Cerebellar cortex (tissue), 1 donor: ENCODE measurements around the gene PLCL1.

Experiments used
- DNase-seq: peaks from one replicate; pipeline ENCODE4 v3.0.0-alpha.2; 2015; ENCODE audit warnings: low spot score

The PLCL1 gene

DNA sequence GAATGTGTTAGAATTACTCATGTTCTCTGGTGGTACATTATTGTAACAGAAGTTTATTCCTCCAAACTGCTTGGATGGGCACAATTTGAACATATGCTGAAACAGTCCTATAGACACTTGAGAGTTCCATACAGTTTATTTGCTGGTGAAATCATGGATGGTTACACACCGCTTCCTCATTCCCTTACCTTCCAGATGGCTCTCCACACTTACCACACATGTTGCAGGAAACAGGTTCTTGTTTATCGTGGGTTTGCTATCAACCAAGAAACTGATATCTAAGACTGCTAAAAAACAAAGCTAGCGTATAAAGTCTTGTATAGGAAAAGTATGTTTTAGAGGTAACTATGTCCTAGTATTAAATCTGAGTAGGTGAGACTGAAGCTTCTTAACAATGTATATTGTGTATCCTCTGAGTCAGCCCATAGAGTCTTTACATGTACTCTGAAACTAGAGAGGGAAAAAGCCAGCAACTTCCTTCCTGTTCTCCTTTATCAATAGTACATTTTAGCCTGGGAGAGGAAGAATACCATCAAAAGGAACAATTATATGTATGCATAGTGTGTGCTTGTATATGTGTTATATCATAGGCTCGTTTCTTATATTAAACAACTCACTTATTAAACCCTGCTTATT is 313.1 kb downstream of the PLCL1 start:
- DNase-seq = no peak

GRCh38 chr2:198127627-198128026 is 323.2 kb downstream of the PLCL1 start:
- DNase-seq = peak; percentile 54

DNA sequence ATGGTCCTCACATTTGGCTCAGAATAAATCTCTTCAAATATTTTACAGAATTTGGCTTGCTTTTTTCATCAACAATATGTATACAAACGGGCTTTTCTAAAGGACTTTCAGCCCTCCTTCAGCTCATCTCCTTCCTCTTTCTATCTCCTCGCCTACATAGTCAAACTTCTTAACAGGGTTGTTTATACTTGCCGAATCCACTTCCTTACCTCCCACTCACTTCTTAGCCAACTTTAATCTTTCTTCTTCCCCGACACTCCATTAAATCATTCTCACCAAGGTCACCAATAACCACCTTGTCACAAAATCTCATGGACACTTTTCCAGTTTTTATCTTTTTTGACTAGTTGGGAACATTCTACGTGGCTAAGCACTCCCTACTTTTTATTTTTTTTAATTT is 325.2 kb downstream of the PLCL1 start:
- no peak for DNase-seq

DNA sequence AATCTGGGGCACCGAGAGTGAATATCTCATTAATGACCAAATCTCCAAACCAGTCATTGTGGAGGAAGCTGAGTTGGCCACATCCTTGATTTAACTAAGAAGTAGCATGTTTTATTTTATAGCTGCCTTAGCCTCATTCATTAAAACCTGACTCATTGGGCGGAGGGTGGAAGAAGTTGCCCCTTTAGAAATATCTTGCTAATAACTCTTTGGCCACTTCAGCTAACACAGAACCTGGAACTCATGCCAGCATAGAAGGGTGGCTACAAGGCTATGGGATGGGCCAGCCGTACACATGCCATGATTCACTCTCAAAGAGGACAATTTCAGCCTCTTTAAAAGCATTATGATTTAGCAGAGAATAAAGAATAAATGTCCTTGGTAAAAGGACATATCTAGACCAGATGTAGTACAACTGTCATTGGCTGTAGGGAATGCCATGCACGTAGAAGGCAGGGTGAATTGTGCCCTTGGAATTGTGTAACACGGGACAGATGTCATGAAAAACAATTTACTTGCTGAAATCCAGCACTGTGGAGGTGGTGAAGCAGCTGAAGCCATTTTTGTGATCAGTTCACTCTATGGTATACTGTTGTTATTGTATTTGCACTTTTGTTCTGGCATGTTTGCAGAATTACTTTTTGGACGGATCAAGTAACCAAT is 330.0 kb downstream of the PLCL1 start:
- no peak for DNase-seq

DNA sequence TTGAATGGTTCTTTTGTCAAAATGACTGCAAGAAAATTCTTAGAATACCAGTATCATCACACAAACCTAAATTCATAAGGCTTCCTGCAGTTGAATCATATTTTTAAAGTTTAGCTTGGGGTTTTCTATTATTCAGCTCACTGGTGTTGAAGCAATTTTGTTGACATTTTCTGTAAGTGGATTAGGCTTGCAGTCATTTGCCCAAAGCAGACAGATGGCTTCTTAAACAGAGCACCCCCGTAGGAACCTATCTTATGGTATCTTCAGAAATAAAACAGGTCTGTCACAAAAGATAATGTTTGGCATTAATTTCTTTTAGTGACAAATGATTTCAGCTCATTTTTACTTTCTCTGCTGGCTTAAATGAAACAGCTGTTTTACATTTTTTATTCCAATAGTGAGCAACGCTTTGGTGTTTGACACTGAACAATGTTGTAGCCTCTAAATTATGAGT is 331.1 kb downstream of the PLCL1 start:
- DNase-seq = peak; percentile 17

DNA sequence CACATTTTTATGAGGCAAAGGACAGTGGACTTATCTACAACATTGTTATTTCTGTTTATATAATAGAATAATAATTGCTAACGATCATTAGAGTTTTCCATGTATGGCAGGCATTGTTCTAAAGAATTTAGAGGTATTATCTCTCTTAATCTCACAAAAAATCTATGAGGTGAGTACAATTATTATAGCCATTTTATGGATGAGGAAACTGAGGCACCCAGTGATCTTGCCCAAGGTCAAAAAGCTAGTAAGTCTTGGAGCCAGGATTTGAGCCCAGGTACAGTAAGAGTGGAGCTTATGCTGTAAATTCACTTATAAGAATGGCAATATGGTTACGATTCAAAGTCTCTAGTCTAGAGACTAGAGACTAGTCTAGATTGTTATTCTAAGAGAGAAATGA is 331.7 kb downstream of the PLCL1 start:
- no peak for DNase-seq

GRCh38 chr2:198137733-198138132 is 333.3 kb downstream of the PLCL1 start:
- no peak for DNase-seq

GRCh38 chr2:198141726-198142125 is 337.3 kb downstream of the PLCL1 start:
- DNase-seq = no peak

- no peak for DNase-seq
Measured at GRCh38 chr2:198143156-198143555, 338.8 kb downstream of the PLCL1 start.

DNA sequence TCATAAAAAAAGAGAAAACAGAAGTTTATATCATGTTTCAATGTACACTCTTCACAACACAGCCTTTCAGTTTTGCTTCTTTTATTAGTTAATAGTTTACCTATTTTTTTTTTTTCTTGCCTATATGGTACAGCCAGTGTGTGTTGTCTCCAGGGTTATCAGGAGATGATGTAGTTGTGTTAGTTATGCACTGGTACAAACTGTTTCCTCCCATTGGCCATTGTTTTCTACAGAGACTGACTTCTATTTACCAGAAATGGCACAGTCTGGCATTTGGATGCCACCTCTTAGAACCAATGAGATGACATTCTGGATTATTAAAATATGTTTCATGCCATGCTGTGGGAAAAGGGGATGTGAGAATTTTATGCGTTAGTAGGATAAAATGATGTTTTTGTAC is 339.4 kb downstream of the PLCL1 start:
- DNase-seq = no peak

- DNase-seq = no peak
Measured at GRCh38 chr2:198144660-198145059, 340.3 kb downstream of the PLCL1 start.

DNA sequence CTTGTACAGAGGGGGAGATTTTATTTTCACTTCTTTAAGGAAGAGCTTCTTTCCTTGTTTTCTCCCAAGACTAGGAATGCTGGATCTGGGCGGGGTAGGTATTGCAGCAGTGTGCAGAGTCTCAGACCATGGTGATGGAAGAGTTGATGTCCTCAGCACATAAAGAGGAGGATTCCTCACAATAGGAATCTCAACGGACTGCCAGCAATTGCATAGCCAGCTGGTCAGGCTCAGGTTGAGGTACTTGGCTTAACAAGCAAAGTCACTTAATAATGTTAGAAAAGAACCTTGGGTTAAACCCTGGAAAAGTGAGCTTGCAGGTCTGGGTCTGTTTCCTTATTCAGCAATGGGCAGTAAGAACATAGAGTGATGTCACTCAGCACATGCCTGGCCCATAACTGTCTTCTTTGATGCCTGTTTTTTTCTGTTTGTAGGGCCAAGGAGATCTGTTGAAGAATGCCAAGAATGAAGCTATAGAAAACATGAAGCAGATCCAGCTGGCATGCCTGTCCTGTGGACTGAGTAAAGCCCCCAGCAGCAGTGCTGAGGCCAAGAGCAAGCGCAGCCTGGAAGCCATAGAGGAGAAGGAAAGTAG is 342.1 kb downstream of the PLCL1 start:
- DNase-seq = peak; percentile 6

GRCh38 chr2:198157314-198157713 is 352.9 kb downstream of the PLCL1 start:
- DNase-seq = no peak

- DNase-seq = no peak
Measured at GRCh38 chr2:198161151-198161550, 356.8 kb downstream of the PLCL1 start.

DNA sequence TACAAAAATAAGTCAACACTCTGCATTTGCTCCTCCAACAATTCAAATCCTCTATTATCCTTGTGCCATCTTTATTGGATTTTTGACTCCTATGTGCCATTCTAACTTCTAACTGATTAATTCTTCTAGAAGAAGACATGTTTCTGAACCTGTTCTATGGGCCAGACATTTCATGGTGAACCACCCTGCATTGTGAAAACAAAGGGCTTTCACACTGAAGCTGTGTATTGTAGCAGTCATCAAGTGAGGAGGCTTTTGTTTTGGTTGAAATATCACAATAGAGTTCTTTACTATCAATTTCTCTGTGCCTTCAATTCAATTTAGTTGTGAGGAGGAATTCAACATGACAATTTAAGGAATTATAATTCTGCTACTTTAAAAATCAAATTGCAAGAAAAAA is 357.9 kb downstream of the PLCL1 start:
- DNase-seq = no peak

DNA sequence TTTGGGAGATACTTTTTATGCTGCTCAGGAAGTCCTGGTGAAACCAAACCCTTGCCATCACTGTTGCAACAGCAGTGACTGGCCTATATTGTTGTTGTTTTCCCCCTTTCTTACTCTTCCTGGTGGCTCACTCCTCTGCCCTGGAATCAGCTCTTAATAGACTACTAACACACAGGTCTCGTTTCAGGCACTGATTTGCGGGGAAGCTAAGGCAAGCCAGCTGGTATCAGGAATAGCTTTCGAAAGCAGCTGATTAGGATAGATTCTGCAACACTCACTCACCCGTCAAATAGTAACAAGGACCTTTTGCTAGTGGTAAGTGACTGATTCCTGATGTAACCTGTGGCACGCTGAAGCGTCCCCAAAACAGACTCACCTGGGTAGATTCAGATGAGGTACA is 360.4 kb downstream of the PLCL1 start:
- DNase-seq = no peak

GRCh38 chr2:198165289-198165688 is 360.9 kb downstream of the PLCL1 start:
- DNase-seq = no peak

DNA sequence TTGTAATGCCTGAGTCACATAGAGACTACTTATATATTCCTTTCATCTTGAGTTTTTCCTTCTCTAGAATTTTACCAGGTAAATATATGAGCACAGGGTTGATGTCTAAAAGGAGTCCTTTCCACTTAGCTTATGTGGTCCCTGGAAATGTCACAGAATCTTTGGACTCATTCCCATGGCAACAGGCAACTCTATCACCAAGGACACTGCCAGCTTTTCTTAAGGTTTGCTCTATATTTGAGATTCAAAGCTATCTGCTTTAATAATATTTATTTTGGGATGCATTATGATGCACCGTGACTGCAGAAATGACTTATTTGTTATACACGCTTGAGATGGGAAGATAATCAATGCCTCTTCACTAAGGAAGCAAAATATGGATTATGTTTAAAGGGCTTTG is 363.0 kb downstream of the PLCL1 start:
- no peak for DNase-seq

DNA sequence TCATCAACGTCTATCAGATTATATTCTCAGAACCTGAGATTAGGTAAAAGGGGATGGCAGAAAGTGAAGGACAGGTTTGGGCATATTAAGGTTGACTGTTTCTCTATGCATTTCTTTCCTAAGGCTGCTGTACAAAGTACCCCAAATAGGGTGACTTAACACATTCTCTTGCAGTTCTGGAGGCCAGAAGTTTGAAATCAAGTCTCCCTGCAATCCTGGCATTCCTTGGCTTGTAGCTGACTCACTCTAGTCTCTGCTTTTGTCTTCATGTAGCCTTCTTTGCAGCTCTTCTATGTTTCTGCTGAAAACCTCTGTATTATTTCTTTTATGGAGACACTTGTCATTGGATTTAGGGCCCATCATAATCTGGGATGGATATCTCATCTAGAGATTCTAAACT is 364.3 kb downstream of the PLCL1 start:
- no peak for DNase-seq

DNA sequence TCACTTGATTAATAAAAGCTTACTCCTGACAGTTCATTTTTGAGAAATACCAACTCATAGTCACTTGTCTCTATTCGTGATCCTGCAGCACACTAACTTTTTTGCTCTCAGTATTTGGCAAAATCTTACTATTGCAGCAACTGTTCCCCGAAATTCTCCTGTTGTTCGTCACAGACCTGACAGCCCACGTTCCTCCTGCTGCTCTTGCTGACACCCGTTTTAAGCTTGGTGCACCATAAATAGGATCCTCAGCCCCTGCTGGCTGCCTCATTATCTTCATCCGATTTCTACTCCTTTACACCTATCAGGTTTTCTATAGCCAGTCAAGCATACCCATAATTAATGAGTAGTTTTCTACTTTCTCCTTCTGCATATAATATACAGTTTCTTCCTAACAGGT is 368.8 kb downstream of the PLCL1 start:
- no peak for DNase-seq

- no peak for DNase-seq
Measured at GRCh38 chr2:198173864-198174263, 369.5 kb downstream of the PLCL1 start.

GRCh38 chr2:198175271-198175670 is 370.9 kb downstream of the PLCL1 start:
- DNase-seq = no peak

DNA sequence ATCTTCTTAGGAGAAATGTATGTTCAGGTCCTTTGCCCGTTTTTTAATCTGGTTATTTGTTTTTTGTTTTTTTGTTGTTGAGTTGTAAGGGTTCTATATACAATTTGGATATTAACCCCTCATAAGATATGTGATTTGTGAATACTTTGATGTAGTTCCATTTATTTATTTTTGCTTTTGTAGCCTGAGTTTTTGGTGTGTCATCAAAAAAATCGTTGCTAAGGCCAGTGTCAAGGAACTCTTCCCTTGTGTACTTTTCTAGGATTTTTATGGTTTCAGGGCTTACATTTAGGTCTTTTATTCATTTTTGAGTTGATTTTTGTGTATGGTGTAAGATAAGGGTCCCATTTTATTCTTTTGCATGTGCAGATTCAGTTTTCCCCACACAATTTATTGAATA is 372.6 kb downstream of the PLCL1 start:
- no peak for DNase-seq

DNA sequence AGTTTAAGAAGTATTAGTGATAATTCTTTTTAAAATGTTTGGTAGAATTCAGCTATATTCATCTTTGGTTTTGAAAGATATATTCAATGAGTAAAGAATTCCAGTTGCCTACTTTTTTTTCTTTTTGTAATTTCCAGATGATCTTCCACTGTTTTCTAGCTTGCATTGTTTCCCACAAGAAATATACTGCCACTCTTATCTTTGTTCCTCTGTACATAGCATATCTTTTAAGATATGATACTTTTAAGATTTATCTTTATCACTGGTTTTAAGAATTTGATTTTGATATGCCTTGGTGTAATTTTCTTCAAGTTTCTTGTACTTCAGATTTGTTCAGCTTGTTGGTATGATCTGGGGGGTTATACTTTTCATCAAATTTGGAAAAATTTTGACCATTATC is 374.4 kb downstream of the PLCL1 start:
- DNase-seq = no peak
